Activated CD4-positive, alpha-beta T cell treated with anti-CD3 and anti-CD28 coated beads, Interleukin-2, amount 50 U/mL, for 48 hours (primary cell): Measurements from ENCODE around the gene AP3D1.
"Not testable (repeated sequence)": the region's sequence is repeated elsewhere in the genome, so short reads cannot be mapped to it uniquely, and the experiment has no call there.

Experiments used
- DNase-seq, 2 experiments: peaks; one replicate each; pipeline ENCODE4 v3.0.0-alpha.2; 2020

The AP3D1 gene

DNA sequence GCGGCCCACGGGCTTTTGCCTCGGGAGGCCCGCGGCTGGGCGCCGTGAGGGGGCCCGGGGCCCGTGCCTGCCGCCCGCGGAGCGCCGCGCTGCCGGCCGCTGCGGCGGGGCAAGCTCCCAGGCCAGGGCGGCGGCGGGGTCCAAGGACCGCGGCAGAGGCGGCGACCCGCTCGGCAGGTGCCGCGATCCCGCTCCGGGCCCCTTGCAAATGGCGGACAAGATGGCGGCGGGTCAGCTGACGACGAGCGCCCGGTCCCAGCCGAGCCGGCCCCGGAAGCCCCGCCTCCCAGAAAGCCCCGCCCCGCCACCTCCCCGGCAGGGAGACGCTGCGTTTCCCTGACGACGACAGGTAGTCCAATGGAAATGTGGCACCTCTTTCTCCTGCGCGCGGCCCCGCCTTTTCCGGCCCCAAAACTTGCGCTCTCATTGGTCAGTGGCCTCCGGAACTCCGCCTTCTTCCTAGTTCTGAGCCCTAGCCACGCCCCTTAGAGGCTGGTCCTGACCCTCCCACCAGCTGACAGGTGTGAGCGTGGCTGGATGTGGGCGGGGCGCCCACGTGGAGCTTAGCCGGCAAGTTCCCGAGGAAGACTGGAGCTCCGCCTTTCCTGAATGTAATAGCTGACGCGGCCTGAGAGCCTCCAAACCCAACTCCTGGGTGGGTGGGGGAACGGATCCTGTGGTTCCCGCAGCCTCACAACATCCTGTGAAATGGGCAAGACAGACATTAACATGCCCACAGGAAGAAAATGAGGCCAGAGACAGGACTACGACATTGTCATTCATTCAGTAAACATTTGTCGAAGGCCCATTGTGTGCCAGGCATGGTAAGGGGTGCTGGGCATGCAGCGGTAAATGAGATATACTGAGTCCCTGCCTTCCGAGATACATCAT, at the start of gene AP3D1:
Gene AP3D1, minus strand, starts transcription at position 228 of the 891 bp plus-strand sequence. CDS start 232 bp downstream, outside the sequence.
- peak; percentile 100 for DNase-seq

DNA sequence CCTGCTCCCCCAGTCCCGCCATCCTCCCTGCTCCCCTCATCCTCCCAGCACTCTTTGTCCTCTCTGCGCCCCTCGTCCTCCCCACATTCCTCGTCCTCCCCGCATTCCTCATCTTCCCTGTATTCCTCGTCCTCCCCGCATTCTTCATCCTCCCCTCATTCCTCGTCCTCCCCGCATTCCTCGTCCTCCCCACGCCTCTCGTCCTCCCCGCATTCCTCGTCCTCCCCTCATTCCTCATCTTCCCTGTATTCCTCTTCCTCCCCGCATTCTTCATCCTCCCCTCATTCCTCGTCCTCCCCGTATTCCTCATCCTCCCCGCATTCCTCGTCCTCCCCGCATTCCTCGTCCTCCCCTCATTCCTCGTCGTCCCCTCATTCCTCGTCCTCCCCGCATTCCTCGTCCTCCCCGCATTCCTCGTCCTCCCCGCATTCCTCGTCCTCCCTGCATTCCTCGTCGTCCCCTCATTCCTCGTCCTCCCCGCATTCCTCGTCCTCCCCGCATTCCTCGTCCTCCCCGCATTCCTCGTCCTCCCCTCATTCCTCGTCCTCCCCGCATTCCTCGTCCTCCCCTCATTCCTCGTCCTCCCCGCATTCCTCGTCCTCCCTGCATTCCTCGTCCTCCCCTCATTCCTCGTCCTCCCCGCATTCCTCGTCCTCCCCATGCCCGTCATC, 49.4 kb upstream of the AP3D1 start:
- DNase-seq, result not testable (repeated sequence)

DNA sequence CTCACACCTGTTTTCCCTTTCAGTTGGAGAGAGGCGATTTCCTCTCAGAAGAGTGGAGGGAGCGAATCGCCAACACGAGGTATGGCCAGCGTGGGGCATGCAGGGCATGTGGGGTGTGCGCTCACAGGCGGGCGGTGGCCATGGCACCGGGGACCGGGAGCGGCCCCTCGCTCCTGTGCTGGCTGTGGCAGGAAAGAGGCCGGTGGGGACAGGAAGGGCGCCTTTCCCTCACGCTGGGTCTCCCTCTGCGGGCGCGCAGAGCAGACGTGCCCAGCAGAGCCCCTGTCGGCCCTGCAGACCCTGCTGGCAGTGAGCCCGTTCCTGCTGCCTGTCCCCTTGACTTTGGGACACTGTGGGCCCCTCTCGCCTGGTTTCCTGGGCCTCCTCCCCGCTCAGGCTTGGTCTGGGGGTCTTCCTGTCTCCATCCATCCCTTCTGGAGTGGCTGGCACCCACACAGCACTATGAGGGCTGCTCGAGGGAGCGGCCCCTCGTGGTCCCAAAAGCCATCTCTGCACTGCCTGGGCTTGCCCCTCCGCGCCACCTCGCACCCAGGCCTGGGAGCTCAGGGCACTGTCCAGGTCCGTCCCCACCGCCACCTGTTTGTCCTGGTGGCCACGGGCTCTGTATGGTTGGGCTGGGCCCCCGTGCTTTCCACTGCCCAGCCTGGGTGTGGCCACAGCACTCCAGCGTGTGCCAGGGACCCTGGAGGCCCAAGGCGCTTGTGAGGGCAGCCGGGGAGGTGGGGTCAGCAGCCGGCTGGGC, 48.7 kb upstream of the AP3D1 start:
- DNase-seq, result no peak

DNA sequence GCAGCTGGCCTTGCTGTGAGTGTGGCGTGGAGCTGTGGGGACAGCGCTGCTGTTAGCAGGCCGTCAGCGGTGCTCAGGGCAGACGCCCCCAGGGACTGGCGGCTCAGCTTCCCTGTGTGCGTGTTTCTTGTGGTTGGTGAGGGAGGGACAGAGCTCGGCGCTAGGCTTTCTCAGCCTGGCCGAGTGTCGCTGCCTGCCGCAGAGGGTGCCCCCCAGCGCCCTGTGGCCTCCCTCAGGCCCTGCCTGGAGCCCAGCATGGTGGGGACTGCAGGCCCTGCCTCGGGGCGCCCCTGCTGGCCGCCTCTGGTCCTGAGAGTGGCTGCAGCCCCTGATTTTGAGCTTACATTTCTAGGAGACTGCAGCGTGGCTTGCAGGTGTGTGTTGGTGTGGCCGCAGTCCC, 47.8 kb upstream of the AP3D1 start:
- DNase-seq, result no peak

DNA sequence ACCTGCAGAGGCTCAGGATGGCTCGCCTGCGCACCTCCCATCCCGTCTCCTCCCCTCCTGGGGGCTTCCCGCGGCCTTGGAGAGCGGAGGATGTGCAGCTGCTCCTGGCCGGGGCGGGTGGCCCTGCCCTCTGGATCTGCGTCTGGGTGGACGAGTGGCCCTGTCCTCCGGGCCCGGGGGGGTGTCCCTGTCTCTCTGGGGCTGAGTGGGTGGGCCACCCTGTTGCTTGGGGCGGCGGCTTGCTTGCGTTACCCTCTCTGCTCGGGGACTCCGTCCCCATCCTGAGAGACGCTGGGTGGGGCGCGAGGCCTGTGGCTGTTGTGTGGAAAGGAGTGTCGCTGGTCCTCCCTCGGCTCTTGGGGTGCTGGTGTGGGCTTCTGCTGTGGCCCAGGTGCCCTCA, 47.0 kb upstream of the AP3D1 start:
- no peak for DNase-seq

DNA sequence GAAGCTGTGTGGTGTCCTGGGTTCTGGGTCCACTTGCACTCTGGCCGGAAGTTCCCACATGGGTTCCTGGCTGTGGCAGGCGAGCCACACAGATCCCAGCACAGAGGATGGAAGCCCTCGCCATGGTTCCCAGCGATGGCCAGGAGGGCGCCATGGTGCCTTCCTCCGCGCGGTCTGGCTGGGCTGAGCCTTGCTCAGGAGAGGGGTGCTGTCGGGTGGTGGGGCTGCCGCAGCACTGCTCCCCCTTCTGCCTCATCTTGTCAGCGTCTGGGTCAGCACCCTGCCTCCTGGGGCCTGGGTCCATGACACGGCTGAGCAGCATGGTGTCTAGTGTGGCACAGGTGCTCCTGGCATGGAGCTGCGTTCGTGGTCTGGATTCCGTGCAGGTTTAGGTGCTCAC, 45.9 kb upstream of the AP3D1 start:
- DNase-seq, result no peak

DNA sequence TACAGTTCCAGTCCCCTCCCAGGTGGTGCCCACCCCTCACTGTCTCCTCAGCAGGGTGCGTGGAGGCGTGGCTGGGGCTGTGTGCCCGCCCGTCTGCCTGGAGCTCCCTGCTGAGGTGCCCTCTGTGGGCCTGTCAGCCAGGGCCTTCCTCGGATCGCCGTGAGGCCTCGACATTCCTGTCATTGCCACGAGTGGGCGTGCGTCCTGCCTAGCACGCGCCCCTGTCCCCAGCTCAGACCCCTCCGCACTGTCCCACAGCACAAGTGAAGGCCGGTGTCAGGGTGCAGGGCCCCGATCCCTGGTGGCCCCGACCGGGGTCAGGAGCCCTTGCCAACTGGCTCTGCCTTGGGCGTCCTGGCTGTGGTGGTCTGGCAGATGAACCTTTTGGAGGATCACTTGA, 44.5 kb upstream of the AP3D1 start:
- no peak for DNase-seq

DNA sequence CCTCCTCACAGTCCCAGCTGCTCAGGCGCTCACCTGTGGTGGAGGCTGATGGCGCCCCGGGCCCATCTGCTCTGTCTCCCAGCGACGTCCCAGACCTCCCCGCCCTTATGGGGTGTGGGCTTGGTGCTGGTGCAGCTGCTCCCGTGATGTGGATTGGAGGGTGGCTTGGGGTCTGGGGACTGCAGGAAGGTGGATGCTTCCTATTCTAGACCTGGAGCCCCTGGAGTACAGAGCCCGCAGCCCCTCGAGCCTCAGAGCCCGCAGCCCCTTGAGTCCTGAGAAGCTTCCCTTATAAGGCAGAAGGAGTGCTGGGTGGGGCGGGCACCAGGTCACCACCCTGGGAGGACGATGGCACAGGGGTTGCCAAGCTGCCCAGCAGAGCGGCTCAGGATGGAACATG, 44.0 kb upstream of the AP3D1 start:
- DNase-seq, result no peak

DNA sequence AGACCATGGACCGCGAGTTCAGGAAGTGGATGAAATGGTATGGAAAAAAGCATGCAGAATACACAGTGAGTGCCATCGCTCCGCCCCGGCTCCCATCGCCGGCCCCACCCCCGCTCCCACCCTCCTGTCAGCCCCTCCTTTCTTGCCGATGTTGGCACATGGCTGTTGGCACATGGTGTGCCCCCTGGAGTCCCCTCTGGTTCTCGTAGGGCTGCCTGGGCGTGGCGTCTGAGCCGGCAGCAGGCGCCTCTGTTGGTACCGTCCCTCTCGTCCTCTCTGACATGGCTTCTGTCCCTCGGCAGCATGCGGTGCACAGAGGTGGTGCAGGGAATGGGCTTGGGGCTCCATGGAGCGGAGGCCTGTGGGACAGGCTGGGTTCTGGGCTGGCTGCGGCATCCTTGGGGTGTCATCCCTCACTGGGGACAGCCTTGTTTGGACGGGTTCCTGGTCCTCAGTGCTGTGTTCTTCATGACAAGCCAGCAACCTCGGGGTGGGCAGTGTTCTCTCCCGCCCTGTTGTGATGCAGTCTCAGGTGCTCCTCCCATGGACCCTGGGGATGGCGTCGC, 43.2 kb upstream of the AP3D1 start:
- DNase-seq, result no peak

DNA sequence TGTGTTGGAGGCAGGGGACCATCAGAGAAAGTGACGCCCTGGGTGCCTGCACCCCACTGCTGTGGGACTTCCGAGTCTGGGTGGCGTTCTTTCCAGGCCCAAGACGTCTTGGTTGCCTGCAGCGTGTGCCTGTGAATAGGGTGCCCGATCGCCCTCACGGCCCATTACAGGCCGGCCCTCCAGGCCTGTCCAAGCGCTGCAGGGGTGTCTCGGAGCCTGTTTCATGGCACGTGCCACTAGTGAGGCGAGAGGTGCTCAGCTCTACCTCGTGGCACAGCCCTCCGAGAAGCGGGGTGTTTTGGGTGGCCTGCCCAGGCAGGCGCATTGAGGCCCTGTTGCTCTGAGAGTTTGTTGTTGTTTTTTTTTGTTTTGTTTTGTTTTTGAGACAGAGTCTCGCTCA, 42.4 kb upstream of the AP3D1 start:
- no peak for DNase-seq

DNA sequence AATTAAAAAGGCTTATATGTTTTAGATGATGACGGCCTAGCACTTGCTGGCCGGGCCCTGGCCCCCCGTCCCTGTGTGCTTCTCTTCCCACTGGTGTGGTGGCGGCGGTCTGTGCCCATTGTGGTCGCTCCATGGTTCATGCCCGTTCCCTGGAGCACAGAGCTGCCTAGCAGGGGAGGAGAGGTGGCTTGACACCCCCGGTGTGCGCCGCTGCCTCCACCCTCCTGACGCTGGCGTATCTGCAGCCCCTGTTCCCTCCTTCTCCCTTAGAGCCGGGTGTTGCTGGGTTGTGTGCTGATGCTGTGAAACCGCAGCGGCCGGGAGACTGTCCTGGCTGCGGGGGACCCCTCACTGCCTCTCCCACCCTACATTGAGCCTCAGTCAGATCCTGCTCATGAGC, 41.5 kb upstream of the AP3D1 start:
- no peak for DNase-seq

DNA sequence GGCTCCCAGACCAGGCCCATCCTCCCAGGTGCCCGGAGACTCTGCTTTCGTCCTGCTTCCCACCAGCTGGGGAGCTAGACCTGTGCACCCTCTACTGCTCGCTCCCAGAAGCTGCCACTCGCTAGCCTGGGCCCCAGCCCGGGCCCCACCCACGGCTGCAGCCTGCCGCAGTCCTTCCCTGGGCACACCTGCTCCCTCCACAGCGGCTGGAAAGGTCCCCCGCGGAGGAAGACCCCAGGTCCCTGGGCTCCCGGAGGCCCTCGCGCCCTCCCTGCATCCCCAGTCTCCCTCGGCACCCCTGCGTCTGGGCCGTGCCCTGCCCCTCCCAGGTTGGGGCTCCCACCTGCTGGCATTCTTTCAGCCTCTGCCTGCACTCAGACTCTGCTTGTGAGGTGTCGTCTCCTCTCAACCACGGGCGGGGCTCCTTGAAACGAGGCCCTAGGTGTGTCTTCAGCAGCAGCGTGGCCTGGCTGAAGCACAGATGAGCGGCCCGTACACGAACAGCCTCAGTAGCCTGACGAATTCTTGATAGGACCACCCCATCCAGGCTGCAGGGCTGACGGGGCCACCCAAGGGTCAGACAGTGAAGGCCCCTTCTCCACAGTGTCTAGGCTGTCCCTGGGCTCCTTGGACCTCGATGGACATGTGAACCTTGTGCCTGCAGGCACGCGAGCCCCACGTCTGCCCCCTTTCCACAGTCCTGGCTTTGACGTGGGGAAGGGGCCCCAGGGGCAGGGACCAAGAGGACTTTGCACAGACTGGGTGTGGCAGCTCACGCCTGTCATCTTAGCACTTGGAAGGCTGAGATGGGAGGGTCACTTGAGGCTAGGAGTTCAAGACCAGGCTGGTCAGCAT, 40.3 kb upstream of the AP3D1 start:
- no peak for DNase-seq

DNA sequence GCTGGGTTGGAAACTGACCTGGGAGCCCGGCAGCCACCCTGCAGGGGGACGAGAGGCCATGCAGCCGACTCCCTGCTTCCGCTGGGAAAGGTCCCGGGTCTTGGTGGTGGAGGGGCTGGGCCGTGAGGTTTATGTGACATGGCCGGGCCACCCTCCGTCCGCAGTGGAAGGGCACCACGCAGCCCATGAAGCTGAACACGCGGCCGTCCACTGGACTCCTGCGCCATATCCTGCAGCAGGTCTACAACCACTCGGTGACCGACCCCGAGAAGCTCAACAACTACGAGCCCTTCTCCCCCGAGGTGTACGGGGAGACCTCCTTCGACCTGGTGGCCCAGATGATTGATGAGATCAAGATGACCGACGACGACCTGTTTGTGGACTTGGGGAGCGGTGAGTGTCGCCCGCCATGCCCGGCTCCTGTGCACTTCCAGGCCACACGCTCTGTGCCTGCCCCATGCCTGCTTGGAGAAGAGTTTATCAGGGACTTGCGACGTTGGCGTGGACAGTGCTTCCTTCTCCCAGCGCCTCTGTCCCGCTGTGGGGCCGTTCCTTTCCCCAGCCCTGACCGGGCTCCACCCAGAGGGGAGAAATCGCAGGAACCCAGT, 39.6 kb upstream of the AP3D1 start:
- DNase-seq, result no peak

DNA sequence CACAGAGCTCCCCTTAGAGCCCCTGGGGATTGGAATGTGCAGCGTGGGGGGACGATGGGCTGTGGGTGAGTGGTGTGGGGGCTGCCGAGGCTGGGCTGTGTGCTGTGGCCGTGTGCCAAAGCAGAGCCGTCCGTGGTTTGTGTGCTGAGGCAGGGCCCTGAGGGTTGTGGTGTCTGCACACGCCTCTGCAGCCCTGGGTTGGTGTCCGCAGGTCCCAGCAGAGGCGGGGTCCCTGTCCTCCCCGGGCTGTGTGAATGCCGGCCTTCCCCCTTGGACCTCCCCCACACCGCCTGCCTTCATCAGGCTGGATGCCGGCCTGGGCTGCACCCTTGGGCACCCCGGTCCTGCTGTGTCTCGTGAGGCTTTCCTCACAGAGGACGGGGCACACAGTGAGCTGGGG, 38.5 kb upstream of the AP3D1 start:
- no peak for DNase-seq

DNA sequence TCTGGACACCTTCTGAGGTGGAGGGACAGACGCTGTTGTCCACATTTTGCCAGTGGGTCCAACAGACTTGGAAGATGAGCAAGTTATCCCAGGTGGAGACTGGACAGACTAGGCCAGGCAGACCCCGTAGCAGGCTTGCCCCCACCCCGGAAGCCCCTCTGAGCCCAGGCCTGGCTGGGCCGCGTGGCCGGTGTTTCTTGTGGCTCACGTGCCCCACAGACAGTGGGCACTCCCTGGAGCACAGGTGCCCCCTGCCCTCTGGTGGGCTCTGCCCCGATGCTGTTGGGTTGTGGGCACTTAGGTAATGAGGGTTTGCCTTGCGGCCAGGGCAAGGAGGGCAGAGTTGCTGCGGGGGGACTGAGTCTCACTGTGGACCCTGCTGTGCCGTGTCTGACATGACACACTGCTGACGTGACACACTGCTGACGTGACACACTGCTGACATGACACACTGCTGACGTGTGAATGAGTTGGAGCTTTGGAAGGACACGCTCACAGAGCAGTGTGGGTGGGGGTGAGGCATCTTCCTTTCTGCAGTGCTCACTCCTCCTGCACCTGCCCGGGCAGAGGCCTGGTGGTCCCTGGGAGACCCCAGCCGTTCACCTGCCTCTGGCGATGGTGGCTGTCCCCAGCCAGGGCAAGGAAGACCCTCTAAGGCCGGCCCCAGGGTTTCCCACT, 37.5 kb upstream of the AP3D1 start:
- peak; percentile 21 to 38 for DNase-seq

DNA sequence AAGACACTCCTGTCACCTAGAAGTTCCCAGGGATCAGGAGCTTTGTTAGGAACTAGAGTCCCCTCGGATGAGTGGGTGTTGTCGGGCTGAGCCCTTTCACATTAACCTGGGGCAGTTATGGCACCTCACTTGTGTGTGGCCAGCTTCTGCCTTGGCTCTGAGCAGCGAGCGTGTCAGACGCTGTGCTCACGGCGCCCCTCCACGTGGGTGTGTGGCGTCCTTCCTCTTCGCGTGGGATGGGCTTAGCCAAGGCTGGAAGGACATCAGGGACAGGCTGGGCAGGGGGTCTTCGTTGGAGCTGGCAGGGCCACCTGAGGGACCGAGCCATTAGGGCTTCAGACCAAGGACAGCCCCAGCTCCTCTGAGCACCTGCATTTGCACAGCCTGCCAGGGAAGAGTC, 35.8 kb upstream of the AP3D1 start:
- DNase-seq, result no peak

DNA sequence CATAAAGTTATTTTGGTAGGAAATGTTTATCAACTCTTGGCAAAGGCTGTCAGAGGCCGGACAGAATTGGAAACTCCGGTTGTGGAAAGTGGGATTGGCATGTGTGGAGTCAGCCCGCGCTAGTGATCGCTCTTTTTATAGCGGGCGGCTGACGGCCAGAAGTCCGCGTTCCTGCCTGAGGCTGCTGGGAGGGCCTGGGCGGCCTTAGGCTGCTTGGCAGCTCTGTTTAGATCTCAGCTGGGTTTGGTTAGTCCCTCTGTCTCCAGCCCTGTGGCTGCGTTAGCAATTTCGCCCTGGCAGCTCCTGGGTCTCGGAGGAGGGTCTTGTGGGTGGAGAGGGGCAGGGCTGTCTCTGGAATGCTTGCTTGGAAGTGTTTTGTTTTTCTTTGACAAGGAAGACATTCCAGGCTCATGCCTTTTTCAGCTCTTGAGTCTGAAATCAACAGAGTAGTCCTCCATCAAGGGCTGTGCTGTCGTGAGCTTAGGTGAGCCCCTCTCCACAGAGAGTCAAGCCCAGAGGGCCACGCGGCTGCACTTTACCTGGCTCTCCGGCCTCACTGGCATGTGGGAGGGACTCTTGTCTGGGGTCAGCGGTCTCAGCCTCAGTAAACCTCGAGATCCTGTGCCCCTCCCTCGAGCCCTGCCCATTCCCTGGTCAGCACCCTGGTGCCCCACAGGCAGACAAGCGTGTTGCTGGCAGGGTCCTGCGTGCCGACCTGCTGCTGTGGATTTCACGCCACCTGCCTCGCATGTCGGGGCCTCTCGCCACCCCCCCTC, 34.9 kb upstream of the AP3D1 start:
- DNase-seq, result no peak

DNA sequence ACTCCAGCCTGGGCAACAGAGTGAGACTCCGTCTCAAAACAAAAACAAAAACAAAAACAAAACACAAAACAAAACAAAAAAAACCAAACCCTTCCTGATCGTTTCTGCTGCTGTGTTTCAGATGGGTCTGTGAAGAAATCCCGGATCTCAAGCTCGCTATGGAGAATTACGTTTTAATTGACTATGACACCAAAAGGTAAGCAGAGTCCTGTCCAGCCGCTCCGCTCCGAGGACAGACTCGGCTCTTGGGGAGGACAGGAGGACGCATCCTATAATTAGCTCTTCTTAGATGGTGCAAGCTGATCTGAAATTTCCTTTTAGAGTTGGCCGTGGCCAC, 34.3 kb upstream of the AP3D1 start:
- DNase-seq, result no peak

DNA sequence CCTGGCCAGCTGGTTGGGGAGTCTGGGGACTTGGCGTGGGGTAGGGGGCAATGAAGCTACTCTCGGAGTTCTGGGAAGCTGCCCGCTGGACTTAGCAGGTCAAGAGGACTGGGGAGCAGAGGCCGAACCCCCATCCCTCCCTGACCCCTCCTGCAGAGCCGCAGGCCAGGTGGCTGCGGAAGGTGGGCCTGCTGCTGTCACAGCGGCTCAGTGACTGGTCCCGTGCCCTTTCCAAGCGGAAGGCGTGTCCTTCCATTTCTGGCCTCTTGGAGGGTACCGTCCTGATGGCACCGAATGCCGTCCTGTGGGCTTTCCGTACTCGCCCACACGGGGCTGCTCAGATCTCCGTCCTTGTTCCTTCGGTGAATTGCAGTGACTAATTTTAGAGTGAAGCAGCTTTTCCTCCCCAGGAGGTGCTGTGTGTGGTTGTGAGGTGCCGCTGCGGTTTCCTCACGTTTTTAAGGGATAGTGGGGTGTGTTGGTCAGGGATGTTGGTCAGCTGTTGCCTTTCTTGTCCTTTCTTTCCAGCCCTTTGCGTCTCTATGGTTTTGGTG, 33.1 kb upstream of the AP3D1 start:
- no peak for DNase-seq

DNA sequence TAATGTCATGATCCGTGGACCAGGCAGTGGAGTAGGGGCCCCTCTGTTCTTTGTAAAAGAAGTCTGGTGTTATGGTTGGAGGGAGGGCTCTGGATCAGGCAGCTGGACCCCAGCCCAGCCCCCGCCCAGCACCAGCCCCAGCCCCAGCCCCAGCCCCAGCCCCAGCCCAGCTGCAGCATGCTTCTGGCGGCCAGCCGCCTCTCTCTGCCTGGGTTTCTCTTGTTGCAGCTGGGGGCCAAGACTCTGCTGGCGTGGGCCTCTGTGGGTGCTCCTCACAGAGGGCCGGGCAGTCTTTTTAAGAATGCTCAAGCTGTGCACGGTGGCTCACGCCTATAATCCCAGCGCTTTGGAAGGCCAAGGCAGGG, 30.2 kb upstream of the AP3D1 start:
- DNase-seq, result no peak
